GM12872 (cell line): ENCODE measurements around the gene SNRNP200.

ENCODE experiments used
- TF ChIP-seq, protein P1 (sequence below): IDR thresholded peaks from 3 replicates; pipeline ENCODE4 v1.5.1; 2011; ENCODE audit warnings: low read depth, mild to moderate bottlenecking, low read length, moderate library complexity; ENCODE audit not compliant: insufficient read depth

Gene SNRNP200

DNA sequence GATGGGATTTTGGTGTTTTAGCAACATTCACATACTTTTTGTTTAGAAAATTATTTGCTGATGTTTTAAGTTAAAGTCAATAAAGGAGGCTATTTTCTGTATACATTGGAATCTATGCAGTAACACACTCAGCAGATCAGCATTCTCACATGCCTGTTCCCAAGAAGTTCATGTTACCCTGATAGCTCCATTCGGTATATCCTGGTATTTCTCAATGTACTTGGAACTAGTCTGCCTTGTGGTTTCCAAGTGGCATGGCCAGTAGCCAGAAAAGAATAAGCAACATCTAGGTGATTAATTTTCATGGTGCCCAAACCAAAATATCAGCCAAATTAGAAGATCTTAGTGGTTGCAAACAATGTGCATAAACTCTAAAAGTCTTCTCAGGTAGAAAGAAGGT lies 25.1 kb upstream of the SNRNP200 start:
- TF ChIP-seq, protein P1, sequence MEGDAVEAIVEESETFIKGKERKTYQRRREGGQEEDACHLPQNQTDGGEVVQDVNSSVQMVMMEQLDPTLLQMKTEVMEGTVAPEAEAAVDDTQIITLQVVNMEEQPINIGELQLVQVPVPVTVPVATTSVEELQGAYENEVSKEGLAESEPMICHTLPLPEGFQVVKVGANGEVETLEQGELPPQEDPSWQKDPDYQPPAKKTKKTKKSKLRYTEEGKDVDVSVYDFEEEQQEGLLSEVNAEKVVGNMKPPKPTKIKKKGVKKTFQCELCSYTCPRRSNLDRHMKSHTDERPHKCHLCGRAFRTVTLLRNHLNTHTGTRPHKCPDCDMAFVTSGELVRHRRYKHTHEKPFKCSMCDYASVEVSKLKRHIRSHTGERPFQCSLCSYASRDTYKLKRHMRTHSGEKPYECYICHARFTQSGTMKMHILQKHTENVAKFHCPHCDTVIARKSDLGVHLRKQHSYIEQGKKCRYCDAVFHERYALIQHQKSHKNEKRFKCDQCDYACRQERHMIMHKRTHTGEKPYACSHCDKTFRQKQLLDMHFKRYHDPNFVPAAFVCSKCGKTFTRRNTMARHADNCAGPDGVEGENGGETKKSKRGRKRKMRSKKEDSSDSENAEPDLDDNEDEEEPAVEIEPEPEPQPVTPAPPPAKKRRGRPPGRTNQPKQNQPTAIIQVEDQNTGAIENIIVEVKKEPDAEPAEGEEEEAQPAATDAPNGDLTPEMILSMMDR, result no peak

DNA sequence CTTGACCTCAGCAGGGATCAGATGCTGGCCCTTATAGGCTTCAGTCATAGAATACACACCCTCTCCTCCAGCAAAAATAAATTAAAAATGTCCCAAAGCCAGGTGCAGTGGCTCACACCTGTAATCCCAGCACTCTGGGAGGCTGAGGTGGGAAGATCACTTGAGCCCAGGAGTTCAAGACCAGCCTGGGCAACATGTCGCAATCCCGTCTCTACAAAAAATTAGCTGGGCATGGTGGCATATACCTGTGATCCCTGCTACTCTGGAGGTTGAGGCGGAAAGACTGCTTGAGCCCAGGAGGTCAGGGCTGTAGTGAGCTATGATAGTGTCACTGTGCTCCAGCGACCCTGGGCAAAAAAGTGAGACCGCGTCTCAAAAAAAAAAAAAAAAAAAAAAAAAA lies 24.5 kb upstream of the SNRNP200 start:
- TF ChIP-seq, protein P1, result no peak

DNA sequence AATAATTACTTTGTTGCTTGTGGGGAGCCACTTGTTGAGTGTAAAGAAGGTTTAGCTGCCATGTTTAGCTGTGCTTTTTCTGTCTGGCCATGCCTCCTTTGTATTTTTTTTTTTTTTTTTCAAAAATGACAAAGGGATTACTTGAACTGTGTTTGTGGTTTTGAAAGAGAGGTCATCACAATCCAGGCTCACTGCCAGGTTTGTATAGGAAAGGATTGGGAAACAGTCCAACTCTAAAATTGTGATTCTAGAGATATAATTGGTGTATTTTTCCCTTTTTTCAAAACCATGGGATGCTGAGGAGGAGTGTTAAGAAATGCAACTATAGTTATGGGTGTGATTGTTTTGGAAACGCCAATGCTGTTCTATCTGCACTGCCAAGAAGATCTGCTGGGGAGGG lies 24.1 kb upstream of the SNRNP200 start:
- TF ChIP-seq, protein P1, result no peak

DNA sequence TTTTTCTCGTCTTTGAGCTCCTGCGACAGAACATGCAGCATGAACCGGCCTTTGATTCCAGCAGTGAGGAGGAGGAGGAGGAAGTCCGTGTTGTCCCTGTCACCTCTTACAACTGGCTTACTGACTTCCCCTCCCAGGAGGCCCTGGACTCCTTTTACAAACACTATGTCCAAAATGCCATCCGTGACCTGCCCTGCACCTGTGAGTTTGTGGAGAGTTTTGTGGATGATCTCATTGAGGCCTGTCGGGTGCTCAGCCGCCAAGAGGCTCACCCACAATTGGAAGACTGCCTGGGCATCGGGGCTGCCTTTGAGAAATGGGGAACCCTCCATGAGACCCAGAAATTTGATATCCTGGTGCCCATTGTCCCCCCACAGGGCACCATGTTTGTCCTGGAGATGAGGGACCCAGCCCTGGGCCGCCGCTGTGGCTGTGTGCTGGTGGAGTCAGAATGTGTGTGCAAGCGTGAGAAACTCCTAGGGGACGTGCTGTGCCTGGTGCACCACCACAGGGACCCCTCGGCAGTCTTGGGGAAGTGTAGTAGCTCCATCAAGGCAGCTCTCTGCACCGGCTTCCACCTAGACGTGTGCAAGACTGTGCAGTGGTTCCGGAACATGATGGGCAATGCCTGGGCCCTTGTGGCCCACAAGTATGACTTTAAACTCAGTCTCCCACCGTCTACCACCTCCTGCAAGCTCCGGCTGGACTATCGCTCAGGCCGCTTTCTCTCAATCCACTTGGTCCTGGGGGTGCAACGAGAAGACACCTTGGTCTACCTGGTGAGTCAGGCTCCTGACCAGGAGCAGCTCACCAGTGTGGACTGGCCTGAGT lies 21.9 kb upstream of the SNRNP200 start:
- TF ChIP-seq, protein P1, result no peak

DNA sequence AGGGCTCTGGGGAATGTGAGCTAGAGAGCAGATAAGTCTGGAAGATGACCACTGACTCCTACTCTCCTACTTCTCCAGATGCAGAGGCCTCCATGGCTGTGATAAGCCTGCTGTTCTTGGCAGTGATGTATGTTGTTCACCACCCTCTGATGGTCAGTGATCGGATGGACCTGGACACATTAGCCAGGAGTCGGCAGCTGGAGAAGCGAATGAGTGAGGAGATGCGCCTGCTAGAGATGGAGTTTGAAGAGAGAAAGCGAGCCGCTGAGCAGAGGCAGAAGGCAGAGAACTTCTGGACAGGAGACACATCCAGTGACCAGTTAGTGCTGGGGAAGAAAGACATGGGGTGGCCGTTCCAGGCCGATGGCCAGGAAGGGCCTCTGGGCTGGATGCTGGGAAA lies 21.2 kb upstream of the SNRNP200 start:
- TF ChIP-seq, protein P1, result no peak

DNA sequence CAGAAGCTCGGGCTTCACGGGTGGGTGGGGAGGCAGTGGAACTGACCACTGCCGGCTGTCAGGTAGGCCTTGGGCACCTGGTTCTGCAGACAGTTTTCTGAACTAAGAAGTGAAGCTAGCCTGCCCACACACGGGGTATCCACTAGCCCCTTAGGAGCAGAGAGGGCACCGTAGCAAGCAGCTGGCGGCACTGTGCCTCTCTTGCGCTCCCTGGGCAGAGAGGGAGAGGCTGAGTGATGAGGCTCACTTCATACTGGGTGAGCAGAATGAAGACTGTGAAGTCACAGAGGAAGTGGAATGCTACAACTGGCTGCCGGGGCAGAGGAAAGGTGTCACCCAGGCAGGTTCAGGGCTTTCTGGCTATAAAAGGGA lies 20.5 kb upstream of the SNRNP200 start:
- TF ChIP-seq, protein P1, result no peak

DNA sequence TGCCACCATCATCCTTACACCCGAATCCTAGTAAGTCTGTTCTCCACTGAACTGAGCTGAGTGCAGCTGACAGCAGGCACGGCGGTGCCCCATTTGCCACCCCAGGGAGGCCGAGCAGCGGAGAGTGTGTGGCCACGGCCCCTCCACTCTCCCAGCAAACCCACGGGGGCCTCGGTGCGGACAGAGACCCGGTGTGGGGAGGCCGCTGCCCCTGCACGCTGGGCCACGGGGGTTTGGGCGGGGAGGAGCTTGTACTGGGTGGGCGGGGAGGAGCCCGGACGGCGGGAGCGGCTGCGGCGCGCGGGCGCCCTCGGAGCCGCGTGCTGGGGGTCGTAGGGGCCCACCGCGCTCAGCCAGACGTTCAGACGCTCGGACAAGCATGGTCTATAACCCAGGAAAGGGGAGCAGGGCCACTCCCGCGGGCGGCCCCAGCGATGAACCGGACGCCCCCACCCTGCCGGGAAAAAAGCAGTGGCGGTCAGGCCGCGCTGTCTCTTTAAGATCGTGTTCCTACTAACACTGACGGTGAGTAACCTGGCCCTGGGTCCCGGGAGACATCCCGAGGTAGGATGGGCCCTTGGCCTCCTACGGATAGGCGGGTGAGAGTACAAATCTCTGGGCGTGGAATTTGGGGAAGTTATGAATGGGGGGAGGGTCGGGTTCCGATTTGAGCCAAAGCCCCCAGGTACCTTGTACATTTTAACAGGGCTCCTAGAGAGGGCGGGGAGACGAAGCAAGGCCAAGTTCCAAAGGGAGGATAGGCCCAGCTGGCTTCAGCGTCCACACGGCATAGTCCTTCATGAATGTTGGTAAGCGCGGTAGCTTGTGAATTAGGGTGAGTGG lies 19.9 kb upstream of the SNRNP200 start, which contains the start of gene ITPRIPL1:
ITPRIPL1 (plus strand) TSS at position 277 of the 843 bp plus-strand sequence; CDS start at position 800, 523 bp downstream.
- TF ChIP-seq, protein P1, result no peak
